Brain microvascular endothelial cell (primary cell): ENCODE data around the gene PTPRU.

ENCODE experiments used
- DNase-seq: peaks from one replicate; pipeline ENCODE4 v3.0.0-alpha.2; 2020
- H3K27ac ChIP-seq: fragments of 250-450 bp; sonication (Bioruptor Pico); 2 replicates; pipeline ENCODE4 v1.5.1; 2020; ENCODE audit warnings: mild to moderate bottlenecking, moderate library complexity
- H3K27me3 ChIP-seq: fragments of 250-450 bp; sonication (Bioruptor Pico); replicated peaks from 2 replicates; pipeline ENCODE4 v1.5.1; 2020; ENCODE audit warnings: mild to moderate bottlenecking
- H3K36me3 ChIP-seq: fragments of 250-450 bp; sonication (Bioruptor Pico); replicated peaks from 2 replicates; pipeline ENCODE4 v1.5.1; 2020; ENCODE audit warnings: mild to moderate bottlenecking
- H3K4me3 ChIP-seq: 2 replicates; pipeline ENCODE4 v1.5.1; 2011; ENCODE audit warnings: low read depth, mild to moderate bottlenecking, control low read depth, low read length, moderate library complexity
- CTCF ChIP-seq: IDR thresholded peaks from 2 replicates; pipeline ENCODE4 v1.5.1; 2011; ENCODE audit warnings: low read depth, mild to moderate bottlenecking, moderate library complexity, low read length, control low read depth, inconsistent platforms; ENCODE audit errors: missing control alignments
- in situ Hi-C: cut with HindIII; loops from 2 replicates; pipeline ENCODE4 v1.10.0; 2017; ENCODE audit warnings: low sequenced_read_pairs, low pct_ligation_motif_present

The PTPRU gene

GRCh38 chr1:29196863-29197589, 39.3 kb upstream of the PTPRU start:
- in situ Hi-C loops: no loop called here
- Histone ChIP-seq H3K4me3 (no peak overlapping the region), H3K27me3 (no peaks in the 10 kb centered on the region), H3K36me3 (peaks cover 10% of the 10 kb centered on the region), H3K27ac (peak overlapping the region; percentile 49)
- DNase-seq: peak; percentile 89
- TF ChIP-seq CTCF: no peak

GRCh38 chr1:29197590-29197924, 38.8 kb upstream of the PTPRU start:
- DNase-seq: peak; percentile 47
- Histone ChIP-seq H3K27ac (no peak overlapping the region), H3K36me3 (peaks cover 10% of the 10 kb centered on the region), H3K27me3 (no peaks in the 10 kb centered on the region), H3K4me3 (no peak overlapping the region)
- in situ Hi-C loops: no loop called here
- TF ChIP-seq CTCF: peak; percentile 70

DNA sequence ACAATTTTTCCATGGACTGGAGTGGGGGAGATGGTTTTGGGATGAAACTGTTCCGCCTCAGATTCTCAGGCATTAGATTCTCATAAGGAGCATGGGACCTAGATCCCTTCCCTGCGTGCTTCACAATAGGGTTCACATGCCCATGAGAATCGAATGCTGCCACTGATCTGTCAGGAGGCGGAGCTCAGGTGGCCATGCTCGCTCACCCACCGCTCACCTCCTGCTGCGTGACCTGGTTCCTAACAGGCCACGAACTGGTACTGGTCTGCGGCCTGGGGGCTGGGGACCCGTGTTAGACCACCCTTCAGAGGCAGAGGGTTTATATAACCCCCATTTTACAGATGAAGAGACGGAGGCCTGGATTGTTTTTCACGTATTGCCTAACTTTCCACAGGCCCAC, 38.3 kb upstream of the PTPRU start:
- H3K36me3 ChIP-seq: peaks cover 10% of the 10 kb centered on the region
- no peak for DNase-seq
- H3K4me3 ChIP-seq: no peak overlapping the region
- in situ Hi-C loops: no loop called here
- no peak for TF ChIP-seq CTCF
- no peak overlapping the region for H3K27ac ChIP-seq
- H3K27me3 ChIP-seq: no peaks in the 10 kb centered on the region

DNA sequence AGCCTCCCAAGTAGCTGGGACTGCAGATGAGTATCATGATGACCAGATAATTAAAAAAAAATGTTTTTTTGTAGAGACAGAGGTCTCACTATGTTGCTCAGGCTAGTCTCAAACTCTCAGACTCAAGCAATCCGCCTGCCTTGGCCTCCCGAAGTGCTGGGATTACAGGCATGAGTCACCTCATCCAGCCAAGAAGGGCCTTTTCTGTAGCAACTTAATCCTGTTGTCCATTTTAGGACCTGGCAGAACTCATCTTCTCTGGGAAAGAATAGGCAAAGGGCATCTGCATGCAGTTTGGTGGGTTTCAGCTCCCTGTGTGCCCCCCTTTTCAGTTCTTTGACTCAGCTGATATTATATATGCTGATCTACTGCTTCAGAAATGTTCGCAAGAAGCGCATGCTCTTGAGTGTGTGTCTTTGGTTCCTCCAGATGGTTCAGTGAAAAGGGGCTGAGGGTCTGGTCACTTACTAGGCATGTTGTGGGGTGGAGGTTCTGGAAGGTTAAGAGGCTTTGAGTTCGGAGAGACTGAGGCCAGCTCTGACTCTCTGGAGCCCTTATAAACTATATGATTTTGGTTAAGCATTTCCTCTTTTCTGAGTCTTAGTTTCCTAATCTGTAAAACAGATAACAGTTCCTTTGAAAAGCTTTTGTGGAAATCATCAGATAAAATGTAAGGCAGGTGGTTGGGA, 35.3 kb upstream of the PTPRU start:
- in situ Hi-C loops: no loop called here
- no peaks in the 10 kb centered on the region for H3K27me3 ChIP-seq
- DNase-seq: no peak
- TF ChIP-seq CTCF: no peak
- peaks cover 7% of the 10 kb centered on the region for H3K36me3 ChIP-seq
- H3K27ac ChIP-seq: no peak overlapping the region
- H3K4me3 ChIP-seq: no peak overlapping the region

GRCh38 chr1:29201595-29202051, 34.7 kb upstream of the PTPRU start:
- in situ Hi-C loops: no loop called here
- no peak for TF ChIP-seq CTCF
- peaks cover 9% of the 10 kb centered on the region for H3K36me3 ChIP-seq
- no peak overlapping the region for H3K27ac ChIP-seq
- no peak for DNase-seq
- H3K27me3 ChIP-seq: no peaks in the 10 kb centered on the region
- H3K4me3 ChIP-seq: no peak overlapping the region
